ENCODE measurements around the gene EPB41L4B.

- TF ChIP-seq CTCF (IDR thresholded peaks at IDR 0.05; ENCODE audit: low read depth, low read length) (no peak), EZH2phosphoT487 (IDR thresholded peaks at IDR 0.05; ENCODE audit: low read depth) (no peak)
Observed at GRCh38 chr9:109317311-109317978, 3.4 kb downstream of the EPB41L4B start.
